Astrocyte (in vitro differentiated cells and primary cell): Measurements from ENCODE around the gene PTPRK. TPM values are rescaled to one million over a fixed set of nuclear protein-coding genes. Genes with fewer than 3 reads are reported as not detected.
A peak's percentile ranks its signal among the peaks of the same experiment; 100 is the strongest.

Experiments used
- DNase-seq: peaks from one replicate; pipeline ENCODE4 v3.0.0-alpha.2; 2010; ENCODE audit warnings: low read depth
- FAIRE-seq: peaks from 2 replicates; lab custom pipeline; 2011; peaks lifted over from hg19 to GRCh38; lab: Jason Lieb, UNC
- H2AFZ ChIP-seq: 2 replicates; pipeline ENCODE4 v1.6.0; 2012; ENCODE audit warnings: low read depth, low read length, inconsistent platforms
- H3K27ac ChIP-seq: 2 replicates; pipeline ENCODE4 v1.5.1; 2011; ENCODE audit warnings: low read depth, low read length, inconsistent platforms
- H3K27me3 ChIP-seq: 2 replicates; pipeline ENCODE4 v1.6.0; 2011; ENCODE audit warnings: low read length, inconsistent platforms; ENCODE audit not compliant: insufficient read depth
- H3K36me3 ChIP-seq: 2 replicates; pipeline ENCODE4 v1.5.1; 2011; ENCODE audit warnings: low read length, inconsistent platforms; ENCODE audit not compliant: insufficient read depth
- H3K4me1 ChIP-seq: 2 replicates; pipeline ENCODE4 v1.5.1; 2011; ENCODE audit warnings: low read length, inconsistent platforms; ENCODE audit not compliant: insufficient read depth
- H3K4me2 ChIP-seq: 2 replicates; pipeline ENCODE4 v1.6.0; 2012; ENCODE audit warnings: low read length, inconsistent platforms
- H3K4me3 ChIP-seq: 2 replicates; pipeline ENCODE4 v1.5.1; 2011; ENCODE audit warnings: low read depth, mild to moderate bottlenecking, low read length, inconsistent platforms; ENCODE audit not compliant: insufficient read depth
- H3K79me2 ChIP-seq: 2 replicates; pipeline ENCODE4 v1.6.0; 2012; ENCODE audit warnings: mild to moderate bottlenecking, low read length, inconsistent platforms; ENCODE audit not compliant: insufficient read depth
- H3K9ac ChIP-seq: 2 replicates; pipeline ENCODE4 v1.6.0; 2012; ENCODE audit warnings: mild to moderate bottlenecking, low read length, inconsistent platforms
- H3K9me3 ChIP-seq: 2 replicates; pipeline ENCODE4 v1.5.1; 2012; ENCODE audit warnings: low read depth, mild to moderate bottlenecking, low read length, inconsistent platforms; ENCODE audit not compliant: insufficient read depth
- H4K20me1 ChIP-seq: 2 replicates; pipeline ENCODE4 v1.6.0; 2012; ENCODE audit warnings: low read length, inconsistent platforms; ENCODE audit not compliant: insufficient read depth
- H3K27ac Mint-ChIP-seq: one replicate; pipeline ENCODE4 v1.8.0; 2021; ENCODE audit warnings: mild to moderate bottlenecking, mixed read lengths; ENCODE audit not compliant: unreplicated experiment
- H3K27me3 Mint-ChIP-seq: one replicate; pipeline ENCODE4 v1.8.0; 2021; ENCODE audit warnings: low read depth, mixed read lengths; ENCODE audit not compliant: unreplicated experiment
- H3K36me3 Mint-ChIP-seq: one replicate; pipeline ENCODE4 v1.8.0; 2021; ENCODE audit warnings: low read depth, mixed read lengths; ENCODE audit not compliant: unreplicated experiment
- H3K4me1 Mint-ChIP-seq: one replicate; pipeline ENCODE4 v1.8.0; 2021; ENCODE audit warnings: low read depth, mixed read lengths; ENCODE audit not compliant: unreplicated experiment
- H3K4me3 Mint-ChIP-seq: one replicate; pipeline ENCODE4 v1.8.0; 2021; ENCODE audit warnings: mild to moderate bottlenecking, moderate library complexity, mixed read lengths; ENCODE audit not compliant: unreplicated experiment
- H3K9me3 Mint-ChIP-seq: one replicate; pipeline ENCODE4 v1.8.0; 2021; ENCODE audit warnings: mild to moderate bottlenecking, mixed read lengths; ENCODE audit not compliant: unreplicated experiment
- EZH2 ChIP-seq: IDR thresholded peaks from 2 replicates; pipeline ENCODE4 v1.6.1; 2012; ENCODE audit warnings: mild to moderate bottlenecking, low read length, inconsistent platforms; ENCODE audit not compliant: insufficient read depth
- total RNA-seq: library from RNA; stranded (reverse); gene quantifications from 2 replicates; pipeline ENCODE4 v1.2.1, GENCODE V29; 2021
- TF ChIP-seq, protein P1 (sequence below): IDR thresholded peaks from 2 replicates; pipeline ENCODE4 v1.5.1; 2011; ENCODE audit warnings: low read depth, mild to moderate bottlenecking, inconsistent platforms, low read length, moderate library complexity; ENCODE audit not compliant: insufficient read depth

PTPRK gene
- total RNA-seq, 1 donor from 2014 or later: 159 TPM

DNA sequence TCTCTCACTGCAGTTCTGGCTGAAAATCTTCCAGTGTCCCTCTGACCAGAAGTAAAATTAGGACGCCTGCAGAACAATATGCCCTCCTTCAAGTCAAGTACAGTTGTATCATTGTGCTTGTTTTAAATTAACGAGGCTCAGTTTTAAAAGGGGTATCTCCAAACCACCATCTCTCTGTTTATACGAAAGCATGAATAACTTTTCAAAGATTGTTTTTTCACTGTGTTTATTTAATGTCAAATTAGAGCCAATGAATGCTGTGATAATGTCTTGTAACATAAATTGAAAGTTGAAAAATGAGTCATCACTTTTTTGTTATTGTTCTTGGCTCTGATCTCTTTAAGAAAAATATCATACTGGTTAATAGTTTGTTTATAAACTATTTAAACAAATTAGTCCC, 388.8 kb downstream of the PTPRK start:
- H3K27ac Mint-ChIP-seq: no peak overlapping the region

DNA sequence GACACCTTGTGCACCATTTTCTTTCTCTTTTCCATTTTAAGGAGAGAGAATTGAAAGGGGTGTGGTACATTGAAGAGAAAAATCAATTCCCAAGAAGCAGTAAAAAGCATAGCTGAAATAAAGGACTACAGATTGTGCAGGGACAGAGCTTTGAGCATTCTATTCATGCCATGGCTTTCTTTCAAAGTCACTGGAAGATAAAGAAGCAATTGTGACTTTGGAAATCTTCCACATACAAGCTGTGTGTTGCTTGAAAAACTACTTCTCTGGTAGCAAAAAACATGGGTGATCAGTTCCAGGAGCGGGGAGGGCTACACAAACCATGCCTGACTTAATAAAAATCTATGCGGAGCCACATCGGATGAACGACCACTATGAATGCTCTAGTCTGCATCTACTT, 389.4 kb downstream of the PTPRK start:
- no peaks in the 10 kb centered on the region for H3K36me3 Mint-ChIP-seq
- H3K9me3 Mint-ChIP-seq: no peaks in the 10 kb centered on the region
- H3K27ac Mint-ChIP-seq: no peak overlapping the region
- FAIRE-seq: peak; percentile 45
- Histone ChIP-seq H2AFZ (no peak overlapping the region), H3K4me1 (peaks cover 7% of the 10 kb centered on the region), H3K27ac (no peak overlapping the region), H3K36me3 (no peaks in the 10 kb centered on the region), H3K79me2 (peaks cover 4% of the 10 kb centered on the region), H3K9me3 (no peaks in the 10 kb centered on the region), H3K4me3 (no peak overlapping the region), H4K20me1 (peaks cover 12% of the 10 kb centered on the region), H3K27me3 (no peaks in the 10 kb centered on the region), H3K4me2 (no peak overlapping the region), H3K9ac (no peak overlapping the region)
- no peaks in the 10 kb centered on the region for H3K27me3 Mint-ChIP-seq
- no peak overlapping the region for H3K4me3 Mint-ChIP-seq
- peaks cover 11% of the 10 kb centered on the region for H3K4me1 Mint-ChIP-seq
- TF ChIP-seq EZH2: no peak
- TF ChIP-seq, protein P1, sequence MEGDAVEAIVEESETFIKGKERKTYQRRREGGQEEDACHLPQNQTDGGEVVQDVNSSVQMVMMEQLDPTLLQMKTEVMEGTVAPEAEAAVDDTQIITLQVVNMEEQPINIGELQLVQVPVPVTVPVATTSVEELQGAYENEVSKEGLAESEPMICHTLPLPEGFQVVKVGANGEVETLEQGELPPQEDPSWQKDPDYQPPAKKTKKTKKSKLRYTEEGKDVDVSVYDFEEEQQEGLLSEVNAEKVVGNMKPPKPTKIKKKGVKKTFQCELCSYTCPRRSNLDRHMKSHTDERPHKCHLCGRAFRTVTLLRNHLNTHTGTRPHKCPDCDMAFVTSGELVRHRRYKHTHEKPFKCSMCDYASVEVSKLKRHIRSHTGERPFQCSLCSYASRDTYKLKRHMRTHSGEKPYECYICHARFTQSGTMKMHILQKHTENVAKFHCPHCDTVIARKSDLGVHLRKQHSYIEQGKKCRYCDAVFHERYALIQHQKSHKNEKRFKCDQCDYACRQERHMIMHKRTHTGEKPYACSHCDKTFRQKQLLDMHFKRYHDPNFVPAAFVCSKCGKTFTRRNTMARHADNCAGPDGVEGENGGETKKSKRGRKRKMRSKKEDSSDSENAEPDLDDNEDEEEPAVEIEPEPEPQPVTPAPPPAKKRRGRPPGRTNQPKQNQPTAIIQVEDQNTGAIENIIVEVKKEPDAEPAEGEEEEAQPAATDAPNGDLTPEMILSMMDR: no peak
- DNase-seq: no peak

More for the DNA sequence above, 388.8 kb downstream of the PTPRK start:
- no peaks in the 10 kb centered on the region for H3K36me3 ChIP-seq
- no peak overlapping the region for H3K4me3 Mint-ChIP-seq
- no peaks in the 10 kb centered on the region for H3K9me3 Mint-ChIP-seq
- no peak overlapping the region for H3K27ac ChIP-seq
- H3K27me3 Mint-ChIP-seq: no peaks in the 10 kb centered on the region
- peaks cover 12% of the 10 kb centered on the region for H4K20me1 ChIP-seq
- FAIRE-seq: no peak
- H3K4me3 ChIP-seq: no peak overlapping the region
- no peak overlapping the region for H3K9ac ChIP-seq
- H3K9me3 ChIP-seq: no peaks in the 10 kb centered on the region
- no peak overlapping the region for H2AFZ ChIP-seq
- H3K4me1 Mint-ChIP-seq: peaks cover 10% of the 10 kb centered on the region
- peak; percentile 61 for DNase-seq
- no peak for TF ChIP-seq EZH2
- TF ChIP-seq, protein P1: no peak
- no peaks in the 10 kb centered on the region for H3K27me3 ChIP-seq
- peaks cover 4% of the 10 kb centered on the region for H3K79me2 ChIP-seq
- H3K4me2 ChIP-seq: no peak overlapping the region
- no peaks in the 10 kb centered on the region for H3K36me3 Mint-ChIP-seq
- peaks cover 7% of the 10 kb centered on the region for H3K4me1 ChIP-seq

DNA sequence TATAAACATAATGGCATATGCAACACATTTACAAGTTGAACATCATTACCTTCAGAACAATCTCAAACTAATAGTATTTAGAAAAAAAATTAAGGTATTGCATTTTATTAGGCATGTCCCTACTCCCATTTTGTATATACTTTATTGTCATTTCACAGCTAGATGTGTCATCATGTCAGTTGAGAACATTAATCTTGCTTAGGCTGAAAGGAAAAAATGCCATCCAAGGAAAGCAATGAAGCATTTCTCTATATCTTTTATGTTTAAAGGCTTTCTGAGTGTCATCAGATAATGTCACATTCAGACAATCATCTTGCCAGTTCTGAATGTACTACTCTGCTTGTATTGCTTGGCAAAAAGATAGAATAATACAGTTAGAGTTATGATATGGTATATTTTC, 390.7 kb downstream of the PTPRK start:
- Histone ChIP-seq H4K20me1 (peaks cover 12% of the 10 kb centered on the region), H3K4me2 (no peak overlapping the region), H3K27ac (no peak overlapping the region), H3K36me3 (no peaks in the 10 kb centered on the region), H3K4me3 (no peak overlapping the region), H3K79me2 (no peaks in the 10 kb centered on the region), H3K9ac (no peak overlapping the region), H3K9me3 (no peaks in the 10 kb centered on the region), H3K27me3 (no peaks in the 10 kb centered on the region), H2AFZ (no peak overlapping the region), H3K4me1 (peaks cover 7% of the 10 kb centered on the region)
- H3K36me3 Mint-ChIP-seq: no peaks in the 10 kb centered on the region
- H3K27me3 Mint-ChIP-seq: no peaks in the 10 kb centered on the region
- FAIRE-seq (no peak), DNase-seq (no peak)
- TF ChIP-seq, protein P1: no peak
- TF ChIP-seq EZH2: no peak
- no peak overlapping the region for H3K27ac Mint-ChIP-seq
- H3K4me3 Mint-ChIP-seq: no peak overlapping the region
- no peaks in the 10 kb centered on the region for H3K9me3 Mint-ChIP-seq
- peaks cover 18% of the 10 kb centered on the region for H3K4me1 Mint-ChIP-seq
